Osteocyte (in vitro differentiated cells): ENCODE results near the gene GLIS2. TPM values are rescaled to one million over a fixed set of nuclear protein-coding genes. Genes with fewer than 3 reads are reported as not detected.

Experiments used
- DNase-seq: peaks from one replicate; pipeline ENCODE4 v3.0.0; 2021; ENCODE audit warnings: mixed read lengths; ENCODE audit not compliant: unreplicated experiment; ENCODE audit errors: extremely low spot score
- H3K27ac Mint-ChIP-seq: one replicate; pipeline ENCODE4 v1.8.0; 2021; ENCODE audit warnings: mild to moderate bottlenecking, mixed read lengths; ENCODE audit not compliant: unreplicated experiment
- H3K27me3 Mint-ChIP-seq: one replicate; pipeline ENCODE4 v1.8.0; 2021; ENCODE audit warnings: mixed read lengths; ENCODE audit not compliant: unreplicated experiment
- H3K36me3 Mint-ChIP-seq: one replicate; pipeline ENCODE4 v1.8.0; 2021; ENCODE audit warnings: mixed read lengths; ENCODE audit not compliant: unreplicated experiment
- H3K4me1 Mint-ChIP-seq: one replicate; pipeline ENCODE4 v1.8.0; 2021; ENCODE audit warnings: mixed read lengths; ENCODE audit not compliant: unreplicated experiment
- H3K4me3 Mint-ChIP-seq: one replicate; pipeline ENCODE4 v1.8.0; 2021; ENCODE audit warnings: mild to moderate bottlenecking, moderate library complexity, mixed read lengths; ENCODE audit not compliant: unreplicated experiment
- H3K9me3 Mint-ChIP-seq: one replicate; pipeline ENCODE4 v1.8.0; 2021; ENCODE audit warnings: mixed read lengths; ENCODE audit not compliant: unreplicated experiment
- total RNA-seq: library from RNA; stranded (reverse); gene quantifications from 2 replicates; pipeline ENCODE4 v1.2.1, GENCODE V29; 2021
- TF ChIP-seq, protein P1 (sequence below): fragments of 200-600 bp; sonication (generic); IDR thresholded peaks from 2 replicates; pipeline ENCODE4 v1.5.0; 2021; ENCODE audit warnings: antibody characterized with exemption, mild to moderate bottlenecking, moderate library complexity

The GLIS2 gene
- total RNA-seq, 1 donor from 2014 or later, result 59.9 TPM

- DNase-seq, result no peak
- H3K27ac Mint-ChIP-seq, result peak overlapping the region; percentile 31
Measured at GRCh38 chr16:4344983-4345835, 29.3 kb downstream of the GLIS2 start.

DNA sequence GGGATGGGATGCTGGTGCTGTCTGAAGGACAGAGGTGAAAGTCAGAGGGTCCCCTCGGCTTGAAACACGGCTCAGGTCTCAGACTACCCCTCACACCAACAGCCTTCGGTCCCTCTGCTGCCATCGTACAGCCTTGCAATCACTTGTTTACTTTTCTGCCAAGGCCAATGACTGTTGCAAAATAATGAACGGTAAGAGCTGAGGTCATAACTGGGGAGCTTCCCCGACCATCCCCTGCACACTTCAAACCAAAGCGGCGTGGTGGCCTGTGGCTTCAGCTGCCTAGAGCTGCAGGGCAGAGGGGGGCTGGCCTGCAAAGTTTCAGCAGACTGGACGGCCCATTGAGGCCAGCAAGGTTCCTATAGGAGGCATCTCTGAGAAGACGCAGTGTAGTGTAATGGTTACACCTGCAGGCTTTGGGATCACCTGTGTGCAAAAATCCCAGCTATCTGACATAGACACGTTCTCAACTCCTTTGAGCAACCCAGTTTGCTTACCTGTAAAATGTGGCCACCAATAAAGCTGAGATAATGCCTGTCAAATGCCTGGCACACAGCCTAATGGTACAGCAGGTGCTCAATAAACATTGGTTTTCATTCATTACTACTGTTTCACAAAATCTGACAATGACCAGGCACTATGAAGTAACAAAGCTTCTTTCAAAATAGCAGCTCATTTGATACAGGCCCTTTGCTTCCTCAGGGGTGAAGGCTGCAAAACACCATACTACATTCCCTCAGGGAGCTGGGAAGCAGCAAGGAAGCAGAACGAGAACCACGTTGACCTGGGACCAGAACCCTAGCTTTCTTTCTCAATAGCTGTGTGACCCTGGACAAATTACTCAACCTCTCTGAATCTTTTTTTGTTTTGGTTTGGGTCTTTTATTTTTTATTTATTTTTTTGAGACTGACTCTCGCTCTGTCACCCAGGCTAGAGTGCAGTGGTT lies 30.2 kb downstream of the GLIS2 start:
- no peaks in the 10 kb centered on the region for H3K27me3 Mint-ChIP-seq
- no peaks in the 10 kb centered on the region for H3K9me3 Mint-ChIP-seq
- H3K4me3 Mint-ChIP-seq, result no peak overlapping the region
- no peak for DNase-seq
- H3K4me1 Mint-ChIP-seq, result peaks cover 10% of the 10 kb centered on the region
- no peak overlapping the region for H3K27ac Mint-ChIP-seq
- H3K36me3 Mint-ChIP-seq, result no peaks in the 10 kb centered on the region
- TF ChIP-seq, protein P1, sequence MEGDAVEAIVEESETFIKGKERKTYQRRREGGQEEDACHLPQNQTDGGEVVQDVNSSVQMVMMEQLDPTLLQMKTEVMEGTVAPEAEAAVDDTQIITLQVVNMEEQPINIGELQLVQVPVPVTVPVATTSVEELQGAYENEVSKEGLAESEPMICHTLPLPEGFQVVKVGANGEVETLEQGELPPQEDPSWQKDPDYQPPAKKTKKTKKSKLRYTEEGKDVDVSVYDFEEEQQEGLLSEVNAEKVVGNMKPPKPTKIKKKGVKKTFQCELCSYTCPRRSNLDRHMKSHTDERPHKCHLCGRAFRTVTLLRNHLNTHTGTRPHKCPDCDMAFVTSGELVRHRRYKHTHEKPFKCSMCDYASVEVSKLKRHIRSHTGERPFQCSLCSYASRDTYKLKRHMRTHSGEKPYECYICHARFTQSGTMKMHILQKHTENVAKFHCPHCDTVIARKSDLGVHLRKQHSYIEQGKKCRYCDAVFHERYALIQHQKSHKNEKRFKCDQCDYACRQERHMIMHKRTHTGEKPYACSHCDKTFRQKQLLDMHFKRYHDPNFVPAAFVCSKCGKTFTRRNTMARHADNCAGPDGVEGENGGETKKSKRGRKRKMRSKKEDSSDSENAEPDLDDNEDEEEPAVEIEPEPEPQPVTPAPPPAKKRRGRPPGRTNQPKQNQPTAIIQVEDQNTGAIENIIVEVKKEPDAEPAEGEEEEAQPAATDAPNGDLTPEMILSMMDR, result no peak

More at GRCh38 chr16:4344983-4345835, 29.3 kb downstream of the GLIS2 start:
- Mint-ChIP-seq H3K9me3 (no peaks in the 10 kb centered on the region), H3K4me3 (no peak overlapping the region), H3K36me3 (no peaks in the 10 kb centered on the region), H3K27me3 (no peaks in the 10 kb centered on the region), H3K4me1 (peaks cover 8% of the 10 kb centered on the region)
- TF ChIP-seq, protein P1, result no peak

GRCh38 chr16:4347010-4347409 lies 31.1 kb downstream of the GLIS2 start:
- no peaks in the 10 kb centered on the region for H3K27me3 Mint-ChIP-seq

DNA sequence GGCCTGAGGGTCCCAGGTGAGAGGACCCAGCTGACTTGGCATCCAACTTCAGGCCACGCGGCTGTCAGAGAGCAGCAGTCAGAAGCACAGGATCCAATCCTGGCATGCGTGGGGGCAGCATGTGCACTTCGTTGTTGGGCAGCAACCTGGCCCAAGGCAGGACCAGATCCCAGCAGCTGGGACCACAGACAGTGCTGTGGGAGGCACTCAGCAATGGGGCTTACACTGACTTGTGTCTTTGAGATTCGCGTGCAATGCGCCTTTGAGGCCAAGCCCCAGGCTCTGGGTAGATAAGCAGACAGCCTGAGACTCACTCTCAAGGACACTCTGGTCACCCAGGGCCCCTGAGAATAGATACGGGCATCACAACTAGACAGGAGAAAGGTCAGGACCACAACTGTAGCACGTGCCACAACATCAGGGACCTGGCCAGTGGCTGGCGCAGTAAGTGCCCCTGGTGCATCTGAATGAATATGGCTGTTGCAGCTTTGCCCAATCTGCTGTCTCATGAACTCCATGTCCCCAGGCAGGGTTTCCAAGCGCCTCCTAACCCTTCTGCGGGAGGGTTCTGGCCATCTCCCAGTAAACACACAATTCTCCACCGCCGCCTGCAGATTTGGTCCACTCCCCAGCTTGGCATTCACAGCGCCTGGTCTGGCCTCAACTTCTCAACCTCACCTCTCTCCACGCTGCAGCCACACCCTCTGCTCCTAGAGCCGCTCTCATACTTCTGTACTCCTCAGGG lies 32.1 kb downstream of the GLIS2 start:
- H3K9me3 Mint-ChIP-seq, result no peaks in the 10 kb centered on the region
- H3K27ac Mint-ChIP-seq, result no peak overlapping the region
- no peak overlapping the region for H3K4me3 Mint-ChIP-seq
- TF ChIP-seq, protein P1, result no peak
- no peak for DNase-seq
- H3K4me1 Mint-ChIP-seq, result peaks cover 15% of the 10 kb centered on the region
- H3K36me3 Mint-ChIP-seq, result no peaks in the 10 kb centered on the region
- H3K27me3 Mint-ChIP-seq, result no peaks in the 10 kb centered on the region

More at GRCh38 chr16:4347010-4347409, 31.1 kb downstream of the GLIS2 start:
- peaks cover 15% of the 10 kb centered on the region for H3K4me1 Mint-ChIP-seq
- no peak overlapping the region for H3K4me3 Mint-ChIP-seq
- H3K9me3 Mint-ChIP-seq, result no peaks in the 10 kb centered on the region
- TF ChIP-seq, protein P1, result no peak
- DNase-seq, result no peak
- H3K27ac Mint-ChIP-seq, result no peak overlapping the region
- no peaks in the 10 kb centered on the region for H3K36me3 Mint-ChIP-seq
